Measurements from ENCODE around the gene PRRC2C. TPM values are rescaled to one million over a fixed set of nuclear protein-coding genes. Genes with fewer than 3 reads are reported as not detected.

Gene PRRC2C
- total RNA-seq, 1 donor from 2014 or later = 295 TPM

- Mint-ChIP-seq H3K4me3 (no peak overlapping the region), H3K27me3 (ENCODE audit: insufficient read depth) (no peaks in the 10 kb centered on the region), H3K9me3 (no peaks in the 10 kb centered on the region), H3K27ac (no peak overlapping the region), H3K4me1 (ENCODE audit: low read depth) (peaks cover 5% of the 10 kb centered on the region), H3K36me3 (ENCODE audit: low read depth) (peaks cover 36% of the 10 kb centered on the region)
- DNase-seq (ENCODE audit: low spot score) = no peak
- intact Hi-C loops (cut with micrococcal nuclease) = no loop called here
Measured at GRCh38 chr1:171566467-171566866, 81.1 kb downstream of the PRRC2C start.

DNA sequence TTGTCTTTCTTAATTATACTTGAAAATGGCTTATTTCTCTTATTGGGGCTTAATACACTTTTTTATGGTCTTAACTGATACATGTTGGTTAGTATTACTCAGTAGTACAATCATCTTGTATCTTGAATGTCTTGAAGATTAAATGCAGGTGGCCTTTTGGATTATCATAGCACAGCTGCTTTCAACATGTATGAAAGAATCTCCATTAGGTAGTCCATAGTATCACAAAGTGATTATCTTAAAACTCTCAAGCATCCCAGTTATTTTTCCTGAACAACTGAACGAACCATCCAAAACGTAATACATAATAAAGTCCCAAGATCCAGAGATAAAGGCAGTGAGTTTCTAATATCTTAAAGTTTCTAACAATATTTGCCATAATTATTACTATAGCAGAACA lies 85.0 kb downstream of the PRRC2C start:
- Mint-ChIP-seq H3K36me3 (ENCODE audit: low read depth) (peaks cover 37% of the 10 kb centered on the region), H3K27me3 (ENCODE audit: insufficient read depth) (no peaks in the 10 kb centered on the region), H3K27ac (no peak overlapping the region), H3K9me3 (no peaks in the 10 kb centered on the region), H3K4me1 (ENCODE audit: low read depth) (no peaks in the 10 kb centered on the region), H3K4me3 (no peak overlapping the region)
- intact Hi-C loops (cut with micrococcal nuclease) = loop anchor here (2.0 kb wide), 1 partner anchor 19 kb away; no protein-coding TSS in a partner anchor
- no peak for DNase-seq (ENCODE audit: low spot score)

DNA sequence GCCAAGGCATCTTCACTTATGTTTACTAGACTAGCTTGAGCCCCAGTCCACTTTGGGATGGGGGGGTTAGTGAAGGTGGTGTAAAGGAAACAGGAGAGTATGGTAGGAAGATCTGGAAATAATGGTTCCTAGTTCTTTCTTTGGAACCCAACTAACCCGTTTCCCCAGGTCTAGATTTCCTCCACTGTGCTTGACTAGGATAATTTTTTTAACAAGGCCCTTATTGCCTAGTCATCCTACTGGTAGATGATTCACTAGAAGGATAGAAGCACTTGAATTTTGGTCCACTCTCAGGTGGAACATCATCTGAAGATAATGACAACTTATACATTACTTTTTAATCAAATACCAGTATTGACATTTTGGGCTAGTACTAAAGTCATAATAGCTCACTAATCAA lies 90.8 kb downstream of the PRRC2C start:
- H3K27ac Mint-ChIP-seq = no peak overlapping the region
- H3K36me3 Mint-ChIP-seq (ENCODE audit: low read depth) = peaks cover 41% of the 10 kb centered on the region
- H3K27me3 Mint-ChIP-seq (ENCODE audit: insufficient read depth) = no peaks in the 10 kb centered on the region
- no peak overlapping the region for H3K4me3 Mint-ChIP-seq
- intact Hi-C loops (cut with micrococcal nuclease) = no loop called here
- no peak for DNase-seq (ENCODE audit: low spot score)
- no peaks in the 10 kb centered on the region for H3K9me3 Mint-ChIP-seq
- H3K4me1 Mint-ChIP-seq (ENCODE audit: low read depth) = peaks cover 14% of the 10 kb centered on the region

GRCh38 chr1:171581226-171581625 lies 95.9 kb downstream of the PRRC2C start:
- H3K36me3 Mint-ChIP-seq (ENCODE audit: low read depth) = peaks cover 46% of the 10 kb centered on the region
- H3K9me3 Mint-ChIP-seq = no peaks in the 10 kb centered on the region
- H3K27me3 Mint-ChIP-seq (ENCODE audit: insufficient read depth) = no peaks in the 10 kb centered on the region
- intact Hi-C loops (cut with micrococcal nuclease) = loop anchor here (2.0 to 5.0 kb wide), 3 partner anchors 39 to 161 kb away; partner anchors contain the start of genes PRRC2C and VAMP4
- H3K4me3 Mint-ChIP-seq = no peak overlapping the region
- no peak for DNase-seq (ENCODE audit: low spot score)
- H3K4me1 Mint-ChIP-seq (ENCODE audit: low read depth) = peaks cover 38% of the 10 kb centered on the region
- H3K27ac Mint-ChIP-seq = peak overlapping the region; percentile 67

DNA sequence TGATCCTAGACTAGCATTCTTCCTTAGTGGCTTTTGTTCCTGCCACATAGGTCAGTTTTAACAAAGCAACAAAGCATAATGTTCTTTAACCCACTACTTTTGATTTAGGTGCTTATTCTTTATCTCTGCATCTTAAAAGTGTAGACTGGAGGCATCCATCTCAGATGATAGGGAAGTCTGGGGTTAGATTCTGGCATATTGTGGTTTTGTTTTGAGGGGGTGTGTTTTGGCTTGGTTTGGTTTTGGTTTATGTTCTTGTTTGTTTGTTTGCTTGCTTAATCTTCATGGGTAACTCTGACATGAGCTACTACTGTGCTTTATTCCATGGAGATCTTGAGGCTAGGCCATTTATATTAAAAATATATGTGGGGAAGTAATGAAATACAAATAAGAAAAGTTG lies 96.4 kb downstream of the PRRC2C start:
- intact Hi-C loops (cut with micrococcal nuclease) = loop anchor here (2.0 to 5.0 kb wide), 3 partner anchors 39 to 161 kb away; partner anchors contain the start of genes PRRC2C and VAMP4
- H3K27me3 Mint-ChIP-seq (ENCODE audit: insufficient read depth) = no peaks in the 10 kb centered on the region
- H3K27ac Mint-ChIP-seq = peak overlapping the region; percentile 67
- H3K4me3 Mint-ChIP-seq = no peak overlapping the region
- peaks cover 46% of the 10 kb centered on the region for H3K36me3 Mint-ChIP-seq (ENCODE audit: low read depth)
- no peak for DNase-seq (ENCODE audit: low spot score)
- peaks cover 38% of the 10 kb centered on the region for H3K4me1 Mint-ChIP-seq (ENCODE audit: low read depth)
- H3K9me3 Mint-ChIP-seq = no peaks in the 10 kb centered on the region

DNA sequence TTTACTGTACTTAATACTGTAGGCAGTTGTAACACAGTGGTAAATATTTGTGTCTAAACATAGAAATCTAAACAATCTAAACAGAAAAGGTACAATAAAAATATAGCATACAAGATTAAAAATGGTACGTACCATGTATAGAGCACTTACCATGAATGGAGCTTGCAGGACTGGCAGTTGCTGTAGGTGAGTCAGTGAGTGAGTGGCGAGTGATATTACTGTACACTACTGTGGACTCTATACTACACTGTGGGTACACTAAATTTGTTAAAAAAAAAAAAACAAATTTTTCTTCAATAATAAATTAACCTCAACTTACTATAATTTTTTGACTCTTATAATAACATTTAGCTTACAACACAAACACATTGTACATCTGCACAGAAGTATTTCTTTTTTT lies 97.3 kb downstream of the PRRC2C start:
- H3K4me3 Mint-ChIP-seq = no peak overlapping the region
- H3K27ac Mint-ChIP-seq = no peak overlapping the region
- no peaks in the 10 kb centered on the region for H3K27me3 Mint-ChIP-seq (ENCODE audit: insufficient read depth)
- peaks cover 42% of the 10 kb centered on the region for H3K36me3 Mint-ChIP-seq (ENCODE audit: low read depth)
- DNase-seq (ENCODE audit: low spot score) = no peak
- peaks cover 38% of the 10 kb centered on the region for H3K4me1 Mint-ChIP-seq (ENCODE audit: low read depth)
- intact Hi-C loops (cut with micrococcal nuclease) = loop anchor here (5.0 kb wide), 2 partner anchors 40 to 160 kb away; partner anchors contain the start of gene VAMP4
- H3K9me3 Mint-ChIP-seq = no peaks in the 10 kb centered on the region

GRCh38 chr1:171583591-171584201 lies 98.4 kb downstream of the PRRC2C start:
- intact Hi-C loops (cut with micrococcal nuclease) = loop anchor here (5.0 kb wide), 2 partner anchors 41 to 159 kb away; partner anchors contain the start of gene VAMP4
- no peaks in the 10 kb centered on the region for H3K27me3 Mint-ChIP-seq (ENCODE audit: insufficient read depth)
- peaks cover 38% of the 10 kb centered on the region for H3K4me1 Mint-ChIP-seq (ENCODE audit: low read depth)
- DNase-seq (ENCODE audit: low spot score) = no peak
- no peaks in the 10 kb centered on the region for H3K9me3 Mint-ChIP-seq
- peak overlapping the region; percentile 3 for H3K27ac Mint-ChIP-seq
- H3K36me3 Mint-ChIP-seq (ENCODE audit: low read depth) = peaks cover 45% of the 10 kb centered on the region
- no peak overlapping the region for H3K4me3 Mint-ChIP-seq

- peaks cover 45% of the 10 kb centered on the region for H3K4me1 Mint-ChIP-seq (ENCODE audit: low read depth)
- H3K27me3 Mint-ChIP-seq (ENCODE audit: insufficient read depth) = no peaks in the 10 kb centered on the region
- H3K4me3 Mint-ChIP-seq = no peak overlapping the region
- peaks cover 50% of the 10 kb centered on the region for H3K36me3 Mint-ChIP-seq (ENCODE audit: low read depth)
- DNase-seq (ENCODE audit: low spot score) = no peak
- H3K9me3 Mint-ChIP-seq = no peaks in the 10 kb centered on the region
- intact Hi-C loops (cut with micrococcal nuclease) = no loop called here
- H3K27ac Mint-ChIP-seq = peak overlapping the region; percentile 77
Measured at GRCh38 chr1:171585715-171586114, 100.4 kb downstream of the PRRC2C start.

DNA sequence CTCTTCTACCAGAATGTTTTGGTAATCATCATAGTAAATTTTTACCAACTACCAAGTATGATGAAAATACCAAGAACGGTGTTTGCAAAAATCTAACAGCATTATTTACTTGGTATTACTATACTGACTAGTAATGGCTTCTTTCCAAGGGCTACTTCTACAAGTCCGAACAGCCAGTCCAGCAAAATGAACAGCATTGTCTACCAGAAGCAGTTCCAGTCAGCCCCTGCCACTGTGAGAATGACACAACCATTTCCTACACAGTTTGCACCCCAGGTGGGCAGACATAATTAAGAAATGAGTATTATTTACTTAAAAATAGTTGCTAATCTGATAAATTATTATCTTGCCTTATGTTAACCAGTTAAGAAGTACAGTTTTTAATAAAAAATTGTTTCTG lies 102.9 kb downstream of the PRRC2C start:
- no peak for DNase-seq (ENCODE audit: low spot score)
- H3K27ac Mint-ChIP-seq = no peak overlapping the region
- H3K4me3 Mint-ChIP-seq = no peak overlapping the region
- peaks cover 34% of the 10 kb centered on the region for H3K4me1 Mint-ChIP-seq (ENCODE audit: low read depth)
- intact Hi-C loops (cut with micrococcal nuclease) = loop anchor here (2.0 kb wide), 1 partner anchor 17 kb away; no protein-coding TSS in a partner anchor
- peaks cover 57% of the 10 kb centered on the region for H3K36me3 Mint-ChIP-seq (ENCODE audit: low read depth)
- H3K9me3 Mint-ChIP-seq = no peaks in the 10 kb centered on the region
- no peaks in the 10 kb centered on the region for H3K27me3 Mint-ChIP-seq (ENCODE audit: insufficient read depth)

DNA sequence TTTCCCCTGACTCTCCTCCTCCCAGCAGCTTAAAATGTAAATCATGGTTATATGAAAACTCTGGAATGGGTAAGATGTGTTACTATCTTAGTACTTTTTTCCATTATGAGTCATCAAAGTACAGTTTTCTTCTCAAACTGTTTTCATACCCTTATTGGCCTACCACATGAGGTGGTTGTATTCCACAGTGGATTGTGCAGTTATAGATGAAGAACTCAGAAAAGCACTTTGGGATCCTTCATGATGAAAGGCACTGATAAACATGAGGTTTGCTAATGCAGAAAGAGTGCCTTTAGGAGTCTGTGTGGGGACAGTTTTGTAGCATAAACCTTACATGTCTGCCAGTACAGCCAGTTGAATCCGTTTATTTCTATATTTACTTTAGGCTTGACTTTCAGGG lies 104.7 kb downstream of the PRRC2C start:
- Mint-ChIP-seq H3K36me3 (ENCODE audit: low read depth) (peaks cover 49% of the 10 kb centered on the region), H3K4me1 (ENCODE audit: low read depth) (peaks cover 27% of the 10 kb centered on the region), H3K9me3 (no peaks in the 10 kb centered on the region), H3K27me3 (ENCODE audit: insufficient read depth) (no peaks in the 10 kb centered on the region), H3K27ac (peak overlapping the region; percentile 27), H3K4me3 (no peak overlapping the region)
- intact Hi-C loops (cut with micrococcal nuclease) = no loop called here
- DNase-seq (ENCODE audit: low spot score) = no peak

- no peaks in the 10 kb centered on the region for H3K9me3 Mint-ChIP-seq
- no peaks in the 10 kb centered on the region for H3K27me3 Mint-ChIP-seq (ENCODE audit: insufficient read depth)
- DNase-seq (ENCODE audit: low spot score) = no peak
- peaks cover 5% of the 10 kb centered on the region for H3K4me1 Mint-ChIP-seq (ENCODE audit: low read depth)
- intact Hi-C loops (cut with micrococcal nuclease) = no loop called here
- peaks cover 26% of the 10 kb centered on the region for H3K36me3 Mint-ChIP-seq (ENCODE audit: low read depth)
- H3K4me3 Mint-ChIP-seq = no peak overlapping the region
- H3K27ac Mint-ChIP-seq = no peak overlapping the region
Measured at GRCh38 chr1:171595324-171595723, 110.0 kb downstream of the PRRC2C start.

DNA sequence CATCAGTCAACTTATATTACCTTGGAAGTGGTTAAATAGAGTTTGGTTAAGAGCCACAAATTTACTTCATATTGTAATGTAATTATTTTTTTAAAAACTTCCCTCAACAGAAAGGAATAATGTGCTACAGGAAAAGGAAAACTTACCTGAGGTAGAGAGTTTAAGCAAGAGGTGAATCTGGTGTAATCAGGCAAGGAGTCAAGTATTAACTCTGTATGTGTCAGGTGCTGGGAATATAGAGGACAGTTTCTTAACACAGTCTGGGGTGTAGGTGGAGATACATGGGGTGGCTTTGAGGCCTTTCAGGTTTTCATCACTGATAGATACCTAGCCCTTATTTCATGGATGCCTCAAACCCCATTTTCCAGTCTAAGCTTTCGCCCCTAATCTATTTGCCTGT lies 110.8 kb downstream of the PRRC2C start:
- no peaks in the 10 kb centered on the region for H3K27me3 Mint-ChIP-seq (ENCODE audit: insufficient read depth)
- H3K4me1 Mint-ChIP-seq (ENCODE audit: low read depth) = peaks cover 4% of the 10 kb centered on the region
- intact Hi-C loops (cut with micrococcal nuclease) = no loop called here
- no peak overlapping the region for H3K4me3 Mint-ChIP-seq
- H3K9me3 Mint-ChIP-seq = no peaks in the 10 kb centered on the region
- no peak for DNase-seq (ENCODE audit: low spot score)
- no peak overlapping the region for H3K27ac Mint-ChIP-seq
- peaks cover 20% of the 10 kb centered on the region for H3K36me3 Mint-ChIP-seq (ENCODE audit: low read depth)

- H3K27ac Mint-ChIP-seq = no peak overlapping the region
- no peaks in the 10 kb centered on the region for H3K9me3 Mint-ChIP-seq
- intact Hi-C loops (cut with micrococcal nuclease) = no loop called here
Measured at GRCh38 chr1:171596705-171597104, 111.4 kb downstream of the PRRC2C start.

More at GRCh38 chr1:171596705-171597104, 111.4 kb downstream of the PRRC2C start:
- H3K27me3 Mint-ChIP-seq (ENCODE audit: insufficient read depth) = no peaks in the 10 kb centered on the region
- H3K36me3 Mint-ChIP-seq (ENCODE audit: low read depth) = peaks cover 19% of the 10 kb centered on the region
- no peak for DNase-seq (ENCODE audit: low spot score)
- peaks cover 4% of the 10 kb centered on the region for H3K4me1 Mint-ChIP-seq (ENCODE audit: low read depth)
- H3K4me3 Mint-ChIP-seq = no peak overlapping the region
